GM20431 (cell line): ENCODE results near the gene MDK.

ENCODE experiments used
- in situ Hi-C: fragments of 300-500 bp; cut with MseI, MboI; formaldehyde crosslinking; loops from one replicate; pipeline ENCODE4 v1.15.0; 2020; ENCODE audit warnings: low sequenced_read_pairs; ENCODE audit not compliant: unreplicated experiment

The MDK gene, protein sequence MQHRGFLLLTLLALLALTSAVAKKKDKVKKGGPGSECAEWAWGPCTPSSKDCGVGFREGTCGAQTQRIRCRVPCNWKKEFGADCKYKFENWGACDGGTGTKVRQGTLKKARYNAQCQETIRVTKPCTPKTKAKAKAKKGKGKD

GRCh38 chr11:46381048-46381818 lies at the start of gene MDK:
Gene MDK (plus strand): TSS chr11:46381669. CDS start chr11:46382058, 389 bp downstream.
- in situ Hi-C loops: loop anchor here (25.0 kb wide), 1 partner anchor 156 kb away; no protein-coding TSS in a partner anchor

DNA sequence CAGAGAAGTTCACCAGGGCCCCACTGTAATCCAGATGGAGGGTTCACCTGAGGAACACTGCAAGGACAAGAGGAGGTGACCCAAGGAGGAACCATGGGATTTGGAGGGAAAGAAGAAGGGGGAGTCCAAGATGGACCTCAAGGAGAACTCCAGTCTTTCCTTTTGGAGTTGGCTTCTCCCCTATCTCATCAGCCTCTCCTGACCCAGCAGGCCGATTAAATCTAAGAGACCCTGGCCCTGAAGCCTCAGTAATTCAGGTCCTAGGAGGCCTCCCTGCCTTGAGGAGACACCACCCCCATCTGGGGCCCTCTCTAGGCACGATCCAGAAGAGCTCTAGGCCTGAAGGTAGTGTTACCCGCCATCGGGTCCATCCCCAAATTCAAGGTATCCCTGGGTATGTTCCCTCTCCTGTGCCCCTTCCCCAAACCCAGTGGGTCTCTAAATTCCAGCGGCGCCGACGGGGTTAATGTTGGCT lies 49.3 kb upstream of the MDK start:
- in situ Hi-C loops: no loop called here

- in situ Hi-C loops: no loop called here
Observed at GRCh38 chr11:46332568-46333393, 48.7 kb upstream of the MDK start.

DNA sequence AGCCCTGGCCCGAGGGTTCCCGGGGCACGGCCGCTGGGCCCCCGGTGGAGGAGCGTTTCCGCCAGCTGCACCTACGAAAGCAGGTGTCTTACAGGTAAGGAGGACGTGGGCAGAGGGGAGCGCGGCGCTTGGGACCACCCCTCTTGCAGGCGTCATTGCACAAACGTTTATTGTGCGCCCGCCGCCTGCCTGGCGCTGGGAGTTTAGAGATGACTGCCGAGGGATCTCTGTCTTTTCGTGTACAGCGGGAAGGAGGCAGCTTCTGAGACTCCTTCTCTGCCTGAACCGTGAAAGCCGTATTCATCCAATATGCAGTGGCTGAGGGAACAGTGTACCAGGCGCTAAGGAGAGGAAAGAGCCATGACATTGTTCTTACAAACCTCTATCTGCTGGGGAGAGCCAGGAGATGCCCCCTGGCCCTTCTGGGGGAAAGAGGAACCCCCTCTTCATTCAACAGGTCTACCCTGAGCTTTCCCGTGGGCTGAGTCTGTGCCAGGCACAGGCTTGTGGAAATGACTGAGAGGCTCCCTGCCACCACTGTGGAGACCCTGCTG lies 48.0 kb upstream of the MDK start:
- in situ Hi-C loops: no loop called here

GRCh38 chr11:46334211-46334610 lies 47.3 kb upstream of the MDK start:
- in situ Hi-C loops: no loop called here

DNA sequence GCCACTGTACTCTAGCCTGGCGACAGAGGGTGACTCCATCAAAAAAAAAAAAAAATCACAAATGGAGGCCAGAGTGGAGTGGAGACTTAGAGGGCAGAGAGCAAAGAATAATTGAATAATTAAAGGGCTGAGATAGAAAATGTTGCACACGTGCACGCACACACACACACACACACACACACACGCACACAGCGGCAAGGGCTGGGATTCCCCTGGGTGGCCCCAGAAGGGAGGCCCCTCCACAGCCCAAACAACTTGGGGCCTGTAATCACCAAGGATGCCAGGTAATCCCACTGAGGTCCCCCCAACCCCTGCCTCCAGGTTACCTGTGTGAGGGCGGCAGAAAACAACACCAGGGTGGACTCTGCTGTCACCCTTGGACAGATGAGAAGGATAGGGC lies 46.2 kb upstream of the MDK start:
- in situ Hi-C loops: no loop called here

DNA sequence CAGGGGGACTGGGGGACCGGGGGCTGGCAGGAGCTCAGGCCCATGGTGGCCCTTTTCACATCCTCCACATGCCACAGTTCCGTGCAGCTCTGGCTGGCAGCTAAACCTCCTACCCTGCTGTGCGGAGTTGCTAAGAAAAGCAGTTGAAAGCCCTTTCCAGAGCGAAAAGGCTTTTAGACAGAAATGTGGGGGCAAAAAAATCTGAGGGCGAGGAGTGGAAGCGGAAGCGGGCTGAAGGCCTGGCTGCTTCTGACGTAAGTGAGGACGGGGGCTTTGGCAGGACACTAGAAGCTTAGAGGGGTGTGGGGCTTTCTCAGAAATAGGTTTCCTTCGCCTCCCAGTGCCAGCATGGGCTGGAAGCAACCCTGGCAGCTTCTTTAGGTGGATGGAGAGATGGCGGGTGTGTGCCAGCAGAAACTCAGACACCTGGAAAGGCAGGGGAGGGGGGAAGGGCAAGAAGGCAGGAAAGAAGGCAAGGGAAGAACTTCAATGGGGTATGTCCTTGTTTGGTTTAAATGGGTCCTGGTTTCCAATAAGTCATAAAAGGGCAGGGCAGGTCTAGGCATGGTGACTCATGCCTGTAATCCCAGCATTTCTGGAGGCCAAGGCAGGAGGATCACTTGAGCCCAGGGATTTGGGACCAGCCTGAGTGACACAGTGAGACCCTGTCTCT lies 45.4 kb upstream of the MDK start:
- in situ Hi-C loops: no loop called here

DNA sequence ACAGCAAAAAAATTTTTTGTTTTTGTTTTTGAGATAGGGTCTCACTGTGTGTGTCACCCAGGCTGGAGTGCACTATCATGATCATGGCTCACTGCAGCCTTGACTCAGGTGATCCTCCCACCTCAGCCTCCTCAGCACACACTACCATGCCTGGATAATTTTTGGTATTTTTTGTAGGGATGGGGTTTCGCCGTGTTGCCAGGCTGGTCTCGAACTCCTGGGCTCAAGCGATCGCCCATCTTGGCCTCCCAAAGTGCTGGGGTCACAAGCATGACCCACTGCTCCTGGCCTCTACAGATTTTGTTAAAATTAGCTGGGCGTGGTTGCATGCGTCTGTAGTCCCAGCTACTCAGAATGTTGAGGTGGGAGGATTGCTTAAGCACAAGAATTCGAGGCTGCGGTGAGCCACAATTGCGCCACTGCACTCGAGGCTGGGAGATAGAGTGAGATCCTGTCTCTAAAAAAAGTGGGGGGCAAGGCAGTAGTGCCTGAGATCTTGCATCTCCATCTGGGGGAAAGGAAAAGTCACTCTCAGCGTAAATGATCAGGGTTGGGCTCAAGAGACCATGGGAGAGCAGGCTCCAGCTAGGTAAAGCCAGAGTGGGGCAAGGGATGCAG lies 44.8 kb upstream of the MDK start:
- in situ Hi-C loops: no loop called here

GRCh38 chr11:46337626-46338345 lies 43.7 kb upstream of the MDK start:
- in situ Hi-C loops: no loop called here

GRCh38 chr11:46338636-46338987 lies 42.9 kb upstream of the MDK start:
- in situ Hi-C loops: no loop called here

- in situ Hi-C loops: no loop called here
Observed at GRCh38 chr11:46338988-46339666, 42.3 kb upstream of the MDK start.

- in situ Hi-C loops: no loop called here
Observed at GRCh38 chr11:46339816-46340215, 41.7 kb upstream of the MDK start.

DNA sequence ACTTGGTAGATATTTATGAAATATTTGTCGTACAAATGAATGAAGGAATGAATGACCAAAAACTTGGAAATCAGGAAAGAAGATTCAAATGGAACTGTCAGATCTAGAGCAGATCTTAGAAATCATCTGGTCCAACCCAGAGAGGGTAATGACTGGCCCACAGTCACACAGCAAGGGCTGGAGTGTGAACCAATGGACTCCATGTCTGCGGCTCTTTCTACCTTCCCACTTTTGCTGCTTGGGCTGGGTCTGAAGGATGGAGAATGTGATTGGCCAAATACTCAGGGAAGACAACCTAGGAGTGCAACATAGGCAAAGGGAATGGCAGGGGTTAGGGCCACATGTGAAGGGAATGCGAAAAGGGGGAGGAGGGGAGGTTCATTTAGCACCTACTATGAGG lies 40.0 kb upstream of the MDK start:
- in situ Hi-C loops: no loop called here

- in situ Hi-C loops: no loop called here
Observed at GRCh38 chr11:46342239-46342638, 39.2 kb upstream of the MDK start.

DNA sequence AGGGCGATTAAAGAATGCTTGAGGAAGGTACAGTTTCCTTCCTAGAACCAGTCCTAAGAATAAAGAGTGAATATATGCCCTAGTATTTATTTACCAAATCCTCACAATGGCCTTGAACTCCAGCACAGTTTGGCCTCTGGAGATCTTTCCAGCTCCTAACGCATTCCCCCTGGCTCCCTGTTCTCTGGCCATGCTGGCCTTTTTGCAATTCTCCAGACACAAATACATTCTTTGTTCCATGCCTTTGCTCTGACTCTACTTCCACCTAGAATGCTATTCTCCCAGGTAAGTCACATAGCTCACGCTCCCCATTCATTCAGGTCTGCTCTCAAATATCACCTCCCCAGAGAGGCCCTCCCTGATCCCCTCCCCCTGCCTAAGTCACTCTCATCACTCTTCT lies 37.9 kb upstream of the MDK start:
- in situ Hi-C loops: no loop called here

GRCh38 chr11:46345131-46345597 lies 36.3 kb upstream of the MDK start:
- in situ Hi-C loops: no loop called here

GRCh38 chr11:46345881-46346484 lies 35.5 kb upstream of the MDK start:
- in situ Hi-C loops: no loop called here
